HG03108 (cell line): ENCODE results near the gene GINM1.

Source experiments
- ATAC-seq: cut with Tn5 transposase; IDR thresholded peaks from one replicate; pipeline ENCODE4 v1.9.1; 2021; ENCODE audit warnings: moderate library complexity; ENCODE audit not compliant: unreplicated experiment

Gene GINM1, protein sequence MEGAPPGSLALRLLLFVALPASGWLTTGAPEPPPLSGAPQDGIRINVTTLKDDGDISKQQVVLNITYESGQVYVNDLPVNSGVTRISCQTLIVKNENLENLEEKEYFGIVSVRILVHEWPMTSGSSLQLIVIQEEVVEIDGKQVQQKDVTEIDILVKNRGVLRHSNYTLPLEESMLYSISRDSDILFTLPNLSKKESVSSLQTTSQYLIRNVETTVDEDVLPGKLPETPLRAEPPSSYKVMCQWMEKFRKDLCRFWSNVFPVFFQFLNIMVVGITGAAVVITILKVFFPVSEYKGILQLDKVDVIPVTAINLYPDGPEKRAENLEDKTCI

DNA sequence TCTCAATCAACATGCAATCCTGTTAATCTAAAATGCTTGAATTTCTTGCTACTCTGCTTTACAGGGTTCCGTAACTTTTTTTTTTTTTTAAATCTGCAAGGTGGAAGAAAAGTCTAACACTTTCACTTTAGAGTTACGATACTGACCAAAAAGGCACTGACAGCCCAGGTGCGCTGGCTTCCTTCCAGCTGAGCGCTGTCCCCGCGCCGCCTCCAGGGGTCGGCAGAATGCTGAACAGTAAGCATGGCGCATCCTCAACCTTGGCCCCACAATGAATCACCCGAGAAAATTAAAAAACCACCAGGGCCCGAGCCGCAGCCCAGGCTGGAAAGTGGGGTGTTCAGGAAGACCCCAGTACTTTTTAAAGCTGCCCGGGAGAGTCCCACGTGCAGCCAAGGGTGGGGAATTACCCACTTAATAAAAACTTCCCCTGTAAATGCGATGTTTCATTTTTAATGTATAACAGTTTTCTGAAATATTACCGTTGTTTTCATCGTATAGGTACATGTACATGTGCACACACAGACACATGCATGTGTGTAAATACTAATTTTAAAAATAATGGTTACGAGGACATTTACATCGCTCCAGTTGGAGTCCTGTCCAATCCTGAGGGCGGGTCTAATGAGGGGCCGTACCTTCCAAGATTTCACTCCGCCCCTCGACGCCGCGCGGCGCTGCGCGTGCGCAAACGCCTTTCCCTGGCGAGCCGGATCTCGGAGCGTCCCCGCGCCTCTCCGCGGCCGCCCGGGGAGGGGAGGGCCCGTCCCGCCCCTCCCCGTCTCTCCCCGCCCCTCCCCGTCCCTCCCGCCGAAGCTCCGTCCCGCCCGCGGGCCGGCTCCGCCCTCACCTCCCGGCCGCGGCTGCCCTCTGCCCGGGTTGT lies at the start of gene GINM1:
TSS of gene GINM1 (plus strand) at position 849 of the 883 bp plus-strand sequence. CDS start 40 bp downstream, outside the sequence.
- ATAC-seq = peak; percentile 74

DNA sequence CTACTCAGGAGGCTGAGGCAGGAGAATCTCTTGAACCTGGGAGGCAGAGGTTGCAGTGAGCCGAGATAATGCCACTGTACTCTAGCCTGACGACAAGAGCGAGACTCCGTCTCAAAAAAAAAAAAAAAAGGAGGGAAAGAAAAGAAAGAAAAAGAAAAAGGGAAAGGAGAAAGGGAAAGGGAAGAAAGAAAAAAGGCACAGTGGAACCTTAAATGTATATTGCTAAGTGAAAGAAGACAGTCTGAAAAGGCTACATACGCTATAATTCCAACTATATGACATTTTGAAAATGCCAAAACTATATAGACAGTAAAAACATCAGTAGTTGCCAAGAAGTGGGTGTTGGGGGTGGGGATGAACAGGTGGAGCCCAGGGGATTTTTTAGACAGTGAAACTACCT lies 36.5 kb upstream of the GINM1 start:
- no peak for ATAC-seq

DNA sequence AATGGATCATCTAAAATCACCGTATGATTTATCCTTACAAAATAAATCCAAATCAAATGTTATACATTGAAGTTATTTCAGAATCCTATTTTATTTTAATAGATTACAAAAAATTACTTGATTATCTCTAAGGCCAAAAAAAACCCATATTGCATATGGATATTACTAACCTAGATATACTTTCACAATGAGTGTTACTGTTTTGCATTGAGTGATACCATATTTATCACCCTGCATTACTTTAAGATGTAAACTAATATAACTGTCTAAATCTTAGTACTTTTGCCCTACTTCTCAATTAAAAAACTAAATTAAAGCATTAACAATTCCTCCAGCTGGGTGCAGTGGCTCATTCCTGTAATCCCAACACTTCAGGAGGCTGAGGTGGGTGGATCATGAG lies 31.4 kb upstream of the GINM1 start:
- no peak for ATAC-seq

DNA sequence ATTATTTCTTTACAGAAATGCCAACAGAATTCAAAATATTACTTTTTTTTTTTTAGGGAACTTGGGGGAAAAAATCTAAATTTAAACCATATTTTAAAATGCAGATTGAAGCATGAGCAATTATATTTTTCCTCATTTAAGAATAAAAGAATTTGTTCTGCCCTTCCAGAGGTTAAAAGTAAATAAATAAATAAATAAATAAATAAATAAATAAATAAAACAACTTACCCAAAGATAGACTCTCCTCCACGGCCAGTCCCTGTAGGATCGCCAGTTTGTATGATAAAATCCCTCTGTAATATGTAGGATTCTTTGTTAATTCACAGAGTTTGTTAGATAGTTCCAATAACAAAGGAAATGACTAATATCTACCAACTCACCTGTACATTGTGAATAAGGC lies 25.0 kb upstream of the GINM1 start:
- no peak for ATAC-seq

DNA sequence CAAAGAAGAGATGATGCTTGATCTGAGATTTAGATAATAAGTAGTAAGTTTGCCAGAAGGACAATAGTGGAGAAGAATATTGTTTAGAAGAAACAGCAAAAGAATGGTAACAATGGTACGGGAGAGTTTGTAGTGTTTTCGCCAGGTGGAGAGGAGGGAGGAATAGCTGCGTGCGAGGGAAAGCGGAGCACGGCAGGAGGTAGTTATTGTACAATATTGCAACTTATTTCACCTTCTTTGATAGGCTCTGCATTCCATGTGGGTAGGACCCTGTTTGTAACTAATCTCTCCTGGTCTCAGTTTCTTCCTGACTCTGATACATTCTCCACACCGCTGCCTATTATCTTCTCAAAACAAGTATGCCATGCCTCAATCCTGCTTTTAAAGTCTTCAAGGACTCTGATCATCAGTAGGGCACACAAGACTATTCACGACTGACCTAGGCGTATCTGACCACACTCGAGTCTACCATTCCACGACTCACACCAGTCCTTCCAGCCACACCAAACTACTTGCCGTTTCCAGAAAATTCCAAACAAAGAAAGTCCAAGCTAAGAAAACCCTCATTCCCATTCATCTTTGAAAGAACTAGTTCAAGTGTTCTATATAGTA lies 21.4 kb upstream of the GINM1 start:
- no peak for ATAC-seq

DNA sequence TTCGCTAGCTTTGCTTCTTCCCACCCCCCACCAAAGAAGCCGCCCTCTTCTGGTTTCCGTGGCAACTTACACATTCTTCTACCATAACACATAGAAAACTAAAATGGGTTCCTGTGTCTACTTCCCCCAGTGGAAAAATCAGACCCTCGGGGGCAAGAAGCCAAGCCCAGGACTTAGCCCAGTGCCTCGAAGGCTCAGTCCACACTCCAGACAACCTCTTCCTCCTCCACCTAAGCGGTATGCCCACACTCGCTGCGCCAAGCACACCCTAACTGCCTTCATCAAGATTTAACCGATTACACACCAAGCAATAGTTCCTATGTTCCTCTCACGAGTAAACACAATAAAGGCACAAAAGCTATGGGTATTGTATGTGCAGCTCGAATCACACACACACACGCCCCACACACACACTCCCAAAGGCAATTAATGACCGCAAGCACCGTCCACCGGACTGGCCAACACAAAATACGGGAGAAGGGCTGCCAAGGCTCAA lies 20.9 kb upstream of the GINM1 start:
- peak; percentile 11 for ATAC-seq

DNA sequence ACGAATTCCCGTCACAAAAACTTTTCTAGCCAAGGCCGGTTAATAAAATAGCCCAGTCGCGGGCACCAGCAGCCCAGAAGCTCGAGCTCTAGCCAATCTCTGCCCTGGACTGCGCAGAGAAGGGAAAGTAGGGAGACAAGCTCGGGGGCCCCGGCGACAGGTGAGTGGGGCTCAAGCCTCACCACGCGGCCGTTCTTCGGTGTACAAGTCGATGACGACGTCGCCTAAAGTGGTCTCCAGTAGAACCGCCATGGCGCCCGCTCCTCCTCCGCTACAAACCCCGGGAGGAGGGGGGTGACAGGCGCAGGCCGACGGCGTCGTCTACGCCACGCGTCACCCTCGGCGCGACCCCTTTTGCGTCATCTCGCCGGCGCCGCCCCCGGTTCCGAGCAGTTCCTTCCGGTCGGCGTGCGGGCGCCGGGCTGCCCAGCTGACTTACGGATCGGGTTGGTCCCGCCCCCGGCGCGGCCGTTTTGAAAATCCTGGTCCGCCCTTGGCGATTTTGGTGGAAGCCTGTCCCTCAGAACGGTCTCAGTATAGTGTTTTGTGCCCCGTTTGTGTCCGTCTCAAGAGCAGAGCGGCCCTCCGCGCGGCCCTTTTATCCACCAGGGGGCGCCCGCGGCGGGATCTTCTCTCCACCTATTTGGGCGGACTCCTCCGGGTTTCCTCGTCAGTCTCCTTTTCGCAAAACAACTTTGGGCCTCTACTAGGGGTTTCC lies 20.3 kb upstream of the GINM1 start, which contains the start of gene PPIL4:
TSS of gene PPIL4 (minus strand) at position 290 of the 718 bp plus-strand sequence. CDS start at position 252, 38 bp downstream.
- peak; percentile 90 for ATAC-seq

DNA sequence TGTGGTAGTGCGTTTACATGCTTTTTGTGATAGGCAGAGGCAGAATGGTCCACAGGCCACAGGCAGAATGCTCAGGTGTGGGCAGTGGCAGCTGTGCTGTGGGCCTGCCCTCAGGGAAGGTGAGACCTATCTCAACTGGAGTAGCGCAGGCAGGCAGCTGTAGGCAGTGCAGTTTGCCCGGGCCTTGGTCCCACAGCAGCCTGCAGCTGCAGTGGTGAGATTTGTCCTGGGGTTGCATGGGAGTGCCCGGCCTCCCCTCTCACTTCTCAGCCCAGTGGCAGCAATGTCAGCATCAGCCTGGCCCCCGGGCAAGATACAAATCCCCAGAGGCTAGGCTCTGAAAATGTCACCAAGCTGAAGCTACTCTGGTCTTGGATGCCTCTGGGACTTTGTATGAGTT lies 14.3 kb upstream of the GINM1 start:
- ATAC-seq = no peak

DNA sequence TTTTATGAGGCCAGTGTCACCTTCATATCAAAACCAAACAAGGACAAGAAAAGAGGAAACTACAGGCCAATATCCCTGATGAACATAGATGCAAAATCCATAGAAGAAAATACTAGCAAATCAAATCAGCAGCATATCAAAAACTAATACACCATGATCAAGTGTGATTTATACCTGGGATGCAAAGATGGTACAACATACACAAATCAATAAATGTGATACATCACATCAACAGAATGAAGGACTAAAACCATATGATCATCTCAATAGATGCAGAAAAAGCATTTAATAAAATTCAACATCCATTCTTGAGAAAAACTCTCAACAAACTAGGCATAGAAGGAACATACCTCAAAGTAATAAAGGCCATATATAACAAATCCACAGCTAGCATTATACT lies 8.1 kb upstream of the GINM1 start:
- no peak for ATAC-seq

DNA sequence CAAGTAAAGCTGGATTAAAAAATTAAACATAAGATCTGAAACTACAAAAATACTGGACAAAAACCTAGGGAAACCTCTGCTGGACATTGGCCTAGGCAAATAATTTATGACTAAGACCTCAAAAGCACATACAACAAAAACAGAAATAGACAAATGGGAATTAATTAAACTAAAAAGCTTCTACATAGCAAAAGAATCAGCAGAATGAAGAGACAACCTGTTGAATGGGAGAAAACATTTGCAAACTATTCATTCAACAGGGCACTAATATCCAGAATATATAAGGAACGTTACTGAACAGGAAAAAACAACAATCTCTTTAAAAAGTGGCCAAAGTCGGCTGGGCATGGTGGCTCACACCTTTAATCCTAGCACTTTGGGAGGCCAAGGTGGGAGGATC lies 6.8 kb upstream of the GINM1 start:
- no peak for ATAC-seq

DNA sequence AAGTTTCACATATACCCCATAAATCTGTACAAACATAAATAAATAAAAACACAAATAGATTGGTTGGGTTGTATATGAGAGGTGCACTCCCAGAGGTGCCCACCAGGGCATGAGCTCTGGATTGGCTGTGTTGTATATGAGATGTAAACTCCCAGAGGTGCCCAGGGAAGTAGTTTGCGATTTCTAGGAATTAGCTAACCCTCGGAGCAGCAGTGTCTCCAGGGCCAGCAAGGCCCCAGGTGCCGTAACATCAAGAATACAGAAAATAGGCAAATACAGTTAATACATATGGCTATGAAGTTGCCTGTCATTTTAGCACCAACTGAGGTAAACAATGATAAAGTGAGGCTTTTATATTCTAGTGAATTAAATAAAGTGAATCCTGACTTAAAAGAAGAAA lies 5.4 kb upstream of the GINM1 start:
- no peak for ATAC-seq

DNA sequence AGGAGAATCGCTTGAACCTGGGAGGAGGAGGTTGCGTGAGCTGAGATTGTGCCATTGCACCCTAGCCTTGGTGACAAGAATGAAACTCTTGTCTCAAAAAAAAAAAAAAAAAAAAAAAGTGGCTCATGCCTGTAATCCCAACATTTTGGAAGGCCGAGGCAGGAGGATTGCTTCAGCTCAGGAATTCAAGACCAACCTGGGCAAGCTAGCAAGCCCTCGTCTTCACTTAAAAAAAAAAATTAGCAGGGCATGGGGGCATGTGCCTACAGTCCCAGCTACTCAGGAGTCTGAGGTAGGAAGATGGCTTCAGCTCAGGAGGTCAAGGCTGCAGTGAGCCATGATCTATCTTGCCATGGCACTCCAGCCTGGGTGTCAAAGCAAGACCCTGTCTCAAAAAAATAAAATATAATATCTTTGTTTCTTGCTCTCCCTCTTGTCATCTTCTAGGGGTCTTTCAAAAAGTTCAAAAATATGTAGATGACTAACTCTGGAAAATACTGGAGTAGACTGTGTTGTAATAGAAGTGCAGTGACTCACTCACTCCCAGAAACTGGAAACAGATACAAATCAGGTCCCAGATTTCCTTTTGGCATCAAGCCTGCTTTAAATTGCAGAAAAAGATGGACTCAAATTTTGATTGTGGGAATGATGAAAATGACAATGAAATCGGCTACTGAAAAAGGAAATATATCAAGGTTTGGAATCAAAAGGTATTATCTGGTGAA lies 2.8 kb upstream of the GINM1 start:
- ATAC-seq = no peak

DNA sequence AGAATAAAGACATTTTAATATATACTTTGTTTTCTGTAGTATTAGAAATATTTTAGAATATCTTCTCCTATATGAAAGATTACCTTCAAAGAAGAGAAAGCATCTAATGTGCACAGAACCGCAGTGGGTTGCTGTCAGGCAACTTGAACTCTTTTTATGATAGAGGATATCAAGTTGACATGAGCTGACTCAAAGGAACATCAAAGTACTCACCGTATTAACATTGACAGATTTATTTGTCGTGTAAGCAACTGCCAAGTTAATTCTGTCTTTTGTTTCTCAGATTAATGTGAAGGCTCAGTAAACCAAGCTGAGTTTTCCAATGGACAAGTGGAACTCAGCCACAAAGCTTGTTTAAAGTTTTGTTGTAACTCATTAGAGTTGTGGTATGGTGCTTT lies 2.2 kb upstream of the GINM1 start:
- ATAC-seq = no peak

DNA sequence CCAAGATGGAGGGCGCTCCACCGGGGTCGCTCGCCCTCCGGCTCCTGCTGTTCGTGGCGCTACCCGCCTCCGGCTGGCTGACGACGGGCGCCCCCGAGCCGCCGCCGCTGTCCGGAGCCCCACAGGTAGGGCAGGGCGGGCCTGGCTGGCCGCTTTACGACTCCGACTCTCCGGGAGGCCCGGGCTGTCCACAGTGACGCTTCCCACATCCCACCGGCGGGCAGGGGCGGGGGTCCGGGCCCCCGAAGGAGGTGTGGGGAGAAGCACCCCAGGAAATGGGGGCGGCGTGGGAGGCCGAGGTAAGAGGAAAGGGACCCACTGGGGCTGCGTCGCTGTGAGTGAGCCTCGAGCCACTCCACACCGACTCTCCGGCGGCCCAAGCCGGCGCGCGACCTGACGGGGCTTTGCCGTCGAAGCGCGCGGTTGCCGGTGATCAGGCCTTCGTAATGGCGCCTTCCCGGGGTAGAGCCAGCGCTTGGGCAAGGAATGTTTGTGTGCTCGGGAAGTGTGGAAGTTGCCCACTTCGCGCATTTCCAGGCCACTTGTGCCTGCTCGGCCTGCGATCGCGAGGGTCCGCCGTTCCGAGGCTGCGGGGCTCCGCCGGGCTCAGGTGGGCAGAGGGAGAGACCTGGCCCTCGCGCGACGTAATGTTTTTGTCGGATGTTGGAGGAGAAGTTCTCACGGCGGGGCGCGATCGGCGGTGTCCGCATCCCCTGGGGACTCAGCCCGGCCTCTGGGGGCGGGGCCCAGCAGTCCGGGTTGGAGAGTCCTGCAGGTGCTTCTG lies 427 bp downstream of the GINM1 start:
- ATAC-seq = peak; percentile 9

DNA sequence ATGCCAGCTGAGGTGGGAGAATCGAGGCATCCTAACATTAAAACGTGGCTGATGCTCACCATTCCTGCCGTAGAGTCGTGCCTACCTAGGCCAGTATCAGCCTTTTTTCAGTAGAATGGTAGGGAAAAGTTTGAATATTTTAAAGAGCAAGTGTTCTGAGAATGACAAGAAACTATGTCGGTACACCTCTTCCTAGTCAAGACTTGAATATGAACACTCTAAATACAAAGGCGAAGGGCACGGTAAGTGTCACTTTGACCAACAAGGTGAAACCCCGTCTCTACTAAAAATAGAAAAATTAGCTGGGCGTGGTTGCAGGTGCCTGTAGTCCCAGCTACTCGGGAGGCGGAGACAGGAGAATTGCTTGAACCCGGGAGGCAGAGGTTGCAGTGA lies 1.0 kb downstream of the GINM1 start:
- ATAC-seq = no peak

DNA sequence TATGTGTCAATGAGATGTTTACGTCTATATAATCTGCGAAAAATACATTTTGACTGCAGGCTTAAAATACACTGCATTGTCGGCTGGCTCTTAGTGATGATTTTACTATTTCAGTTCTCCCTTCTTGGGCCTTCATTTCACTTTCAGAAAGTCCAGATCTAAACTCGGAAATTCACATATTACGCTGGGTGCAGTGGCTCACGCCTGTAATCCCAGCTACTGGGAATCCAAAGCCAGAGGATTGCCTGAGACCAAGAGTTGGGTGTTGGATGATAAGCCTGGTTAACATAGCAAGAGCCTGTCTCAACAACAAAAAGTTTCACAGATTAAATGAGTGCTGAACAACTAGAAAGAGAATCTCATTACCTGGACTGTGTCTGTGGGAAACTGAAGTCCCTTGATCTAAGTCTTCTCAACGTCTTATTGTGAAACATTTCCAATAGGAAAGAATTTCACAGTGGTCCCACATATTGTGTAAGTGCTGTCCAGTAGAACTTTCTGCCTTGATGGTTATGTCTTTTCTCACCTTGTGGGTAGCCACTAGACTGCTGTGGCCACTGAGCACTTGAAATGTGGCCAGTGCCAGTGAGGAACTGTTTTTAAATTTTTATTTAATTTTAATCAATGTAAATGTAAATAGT lies 1.9 kb downstream of the GINM1 start:
- no peak for ATAC-seq

DNA sequence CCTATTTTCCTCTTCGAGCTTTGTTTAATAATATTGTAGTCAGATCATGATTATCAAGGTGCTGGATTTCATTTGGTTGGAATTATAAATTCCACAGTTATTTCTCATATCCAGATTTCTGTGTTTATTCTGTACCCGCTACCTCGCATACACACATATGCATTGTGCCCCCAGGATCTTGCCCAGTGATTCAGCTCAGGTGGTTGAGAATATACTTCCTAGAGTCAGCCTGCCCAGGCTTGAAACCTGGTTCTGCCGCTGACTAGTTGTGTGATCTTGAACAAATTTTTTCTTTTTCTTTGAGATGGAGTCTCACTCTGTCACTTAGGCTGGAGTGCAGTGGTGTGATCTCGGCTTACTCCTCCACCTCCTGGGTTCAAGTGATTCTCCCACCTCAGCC lies 14.7 kb downstream of the GINM1 start:
- ATAC-seq = no peak

DNA sequence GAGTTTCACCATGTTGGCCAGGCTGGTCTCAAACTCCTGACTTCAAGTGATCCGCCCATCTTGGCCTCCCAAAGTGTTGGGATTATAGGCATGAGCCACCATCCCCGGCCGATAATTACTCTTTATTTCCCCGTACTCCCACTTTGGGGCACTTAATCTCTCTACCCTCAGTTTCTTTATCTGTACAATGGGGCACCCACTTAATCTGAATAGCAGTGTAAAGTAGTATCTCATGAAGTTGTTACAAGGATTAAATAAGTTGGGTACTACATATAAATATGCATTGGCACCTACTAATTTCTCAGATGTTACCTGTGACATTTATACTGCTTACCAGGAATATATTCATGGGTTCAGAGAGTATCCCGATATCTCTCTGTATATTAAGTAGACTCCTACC lies 15.2 kb downstream of the GINM1 start:
- ATAC-seq = no peak

DNA sequence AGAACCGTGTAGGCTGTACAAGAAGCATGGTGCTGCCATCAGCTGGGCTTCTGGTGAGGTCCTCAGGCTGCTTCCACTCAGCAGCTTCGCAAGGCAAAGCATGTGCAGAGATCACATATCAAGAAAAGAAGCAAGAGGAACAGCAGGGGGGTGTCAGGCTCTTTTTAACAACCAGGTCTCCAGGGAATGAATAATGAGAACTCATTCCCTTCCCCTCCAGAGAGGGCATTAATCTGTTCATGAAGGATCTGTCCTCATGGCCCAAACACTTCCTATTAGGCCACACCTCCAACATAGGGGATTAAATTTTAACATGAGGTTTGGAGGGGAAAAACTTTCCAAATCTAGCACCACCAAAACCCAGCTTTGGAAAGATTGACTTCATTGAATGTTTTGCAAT lies 20.0 kb downstream of the GINM1 start:
- ATAC-seq = no peak
